ENCODE data around the gene L3MBTL2. TPM values are rescaled to one million over a fixed set of nuclear protein-coding genes. Genes with fewer than 3 reads are reported as not detected.
"Not testable (repeated sequence)": the region's sequence is repeated elsewhere in the genome, so short reads cannot be mapped to it uniquely, and the experiment has no call there.

L3MBTL2 gene
- total RNA-seq, 2 donors from 2014 or later: 25.4 to 37.7 TPM

DNA sequence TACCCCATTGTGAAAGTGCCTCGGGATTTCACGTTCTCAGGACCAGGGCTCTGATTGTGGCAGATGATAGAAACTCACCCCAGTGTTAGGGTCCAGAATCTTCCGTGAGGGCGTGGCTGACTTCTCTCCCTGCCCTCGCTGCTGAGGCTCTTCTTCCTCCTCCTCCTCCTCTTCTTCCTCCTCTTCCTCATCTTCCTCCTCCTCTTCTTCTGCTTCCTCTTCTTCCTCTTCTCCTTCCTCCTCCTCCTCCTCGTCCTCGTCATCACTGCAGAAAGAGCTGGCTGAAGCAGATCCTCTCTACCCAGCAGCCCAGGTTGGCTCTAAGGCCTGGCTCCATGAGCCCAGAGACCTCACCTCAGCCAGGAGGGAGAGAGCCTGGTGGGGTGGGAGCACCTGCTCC, 49.1 kb downstream of the L3MBTL2 start:
- Histone ChIP-seq H3K9me3 (no peaks in the 10 kb centered on the region), H3K27ac (no peak overlapping the region), H3K4me3 (no peak overlapping the region), H3K27me3 (replicated peaks; ENCODE audit: insufficient read depth) (no peaks in the 10 kb centered on the region), H3K4me1 (replicated peaks) (peaks cover 8% of the 10 kb centered on the region), H3K36me3 (peaks cover 8 to 11% of the 10 kb centered on the region in 2 donors)
- 96% methylated on average over 7 of the region's 7 CpGs for WGBS
- TF ChIP-seq POLR2A (IDR thresholded peaks at IDR 0.05) (no peak), POLR2AphosphoS5 (IDR thresholded peaks at IDR 0.05) (no peak), CTCF (IDR thresholded peaks at IDR 0.05) (no peak)
- intact Hi-C loops (cut with DNase I): no loop called here
- no peak for DNase-seq (ENCODE audit: low spot score)

- peaks cover 3 to 6% of the 10 kb centered on the region in 2 donors for H3K36me3 ChIP-seq
- TF ChIP-seq CTCF (IDR thresholded peaks at IDR 0.05) (peak in 2 of 4 experiments; percentile 37 to 45), POLR2AphosphoS5 (IDR thresholded peaks at IDR 0.05) (peak; percentile 66), POLR2A (IDR thresholded peaks at IDR 0.05) (no peak)
- WGBS: 73% methylated on average over 20 of the region's 20 CpGs
- intact Hi-C loops (cut with DNase I): no loop called here
- H3K27ac ChIP-seq: peak overlapping the region in 1 of 2 donors; percentile 54
- peak; percentile 52 for DNase-seq (ENCODE audit: low spot score)
- no peaks in the 10 kb centered on the region for H3K9me3 ChIP-seq
- no peaks in the 10 kb centered on the region for H3K27me3 ChIP-seq (replicated peaks; ENCODE audit: insufficient read depth)
- peaks cover 8% of the 10 kb centered on the region for H3K4me1 ChIP-seq (replicated peaks)
- H3K4me3 ChIP-seq: no peak overlapping the region
Observed at GRCh38 chr22:41256254-41257253, 51.4 kb downstream of the L3MBTL2 start.

DNA sequence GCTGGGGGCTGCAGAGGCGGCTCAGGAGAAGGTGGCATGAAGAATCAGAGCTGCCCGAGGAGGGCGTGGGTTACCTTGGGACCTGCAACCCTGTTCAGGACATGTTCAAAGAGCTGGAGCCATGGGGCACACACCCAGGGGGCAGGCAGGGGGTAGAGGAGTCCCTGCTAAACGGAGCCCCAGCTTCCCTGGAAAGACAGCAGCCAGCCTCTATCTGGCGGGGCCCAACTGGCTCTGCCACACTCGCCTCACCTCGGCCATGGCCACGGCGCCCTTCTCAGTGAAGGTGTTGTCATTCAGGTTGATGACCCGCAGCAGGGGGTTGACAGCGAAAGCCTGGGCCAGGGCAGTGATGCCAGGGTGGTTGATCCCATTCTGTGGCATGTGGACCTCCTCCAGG, 52.6 kb downstream of the L3MBTL2 start:
- peaks cover 2 to 3% of the 10 kb centered on the region in 2 donors for H3K36me3 ChIP-seq
- 88% methylated on average over 11 of the region's 11 CpGs for WGBS
- H3K27me3 ChIP-seq (replicated peaks; ENCODE audit: insufficient read depth): no peaks in the 10 kb centered on the region
- H3K4me3 ChIP-seq: no peak overlapping the region
- TF ChIP-seq POLR2AphosphoS5 (IDR thresholded peaks at IDR 0.05) (no peak), CTCF (IDR thresholded peaks at IDR 0.05) (no peak), POLR2A (IDR thresholded peaks at IDR 0.05) (no peak)
- H3K4me1 ChIP-seq (replicated peaks): peaks cover 8% of the 10 kb centered on the region
- no peaks in the 10 kb centered on the region for H3K9me3 ChIP-seq
- intact Hi-C loops (cut with DNase I): no loop called here
- peak overlapping the region in 1 of 2 donors; percentile 54 for H3K27ac ChIP-seq
- DNase-seq (ENCODE audit: low spot score): no peak

DNA sequence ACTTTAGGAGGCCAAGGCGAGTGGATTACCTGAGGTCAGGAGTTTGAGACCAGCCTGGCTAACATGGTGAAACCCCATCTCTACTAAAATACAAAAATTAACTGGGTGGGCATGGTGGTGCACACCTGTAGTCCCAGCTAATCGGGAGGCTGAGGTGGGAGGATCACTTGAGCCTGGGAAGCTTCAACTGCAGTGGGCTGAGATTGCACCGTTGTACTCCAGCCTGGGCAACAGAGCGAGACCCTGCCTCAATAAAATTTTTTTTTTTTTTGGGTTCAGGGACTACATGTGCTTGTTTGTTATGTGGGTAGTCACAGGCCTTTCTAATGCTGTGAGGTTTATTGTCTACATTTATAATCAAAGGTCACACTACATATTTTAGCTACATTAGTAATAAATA, 54.6 kb downstream of the L3MBTL2 start:
- H3K36me3 ChIP-seq; H3K4me3 ChIP-seq; intact Hi-C loops (cut with DNase I); DNase-seq (ENCODE audit: low spot score); H3K9me3 ChIP-seq; H3K4me1 ChIP-seq (replicated peaks); H3K27me3 ChIP-seq (replicated peaks; ENCODE audit: insufficient read depth); H3K27ac ChIP-seq: not testable (repeated sequence)
- 96% methylated on average over 4 of the region's 4 CpGs for WGBS

- no peak for DNase-seq (ENCODE audit: low spot score)
- H3K27ac ChIP-seq: peak overlapping the region in 1 of 2 donors; percentile 70
- WGBS: 95% methylated on average over 7 of the region's 7 CpGs
- peaks cover 0 to 3% of the 10 kb centered on the region in 2 donors for H3K36me3 ChIP-seq
- H3K4me3 ChIP-seq: no peak overlapping the region
- intact Hi-C loops (cut with DNase I): no loop called here
- TF ChIP-seq POLR2A (IDR thresholded peaks at IDR 0.05) (no peak), POLR2AphosphoS5 (IDR thresholded peaks at IDR 0.05) (no peak), CTCF (IDR thresholded peaks at IDR 0.05) (no peak)
- no peaks in the 10 kb centered on the region for H3K9me3 ChIP-seq
- no peaks in the 10 kb centered on the region for H3K27me3 ChIP-seq (replicated peaks; ENCODE audit: insufficient read depth)
- peaks cover 8% of the 10 kb centered on the region for H3K4me1 ChIP-seq (replicated peaks)
Observed at GRCh38 chr22:41260871-41261270, 55.8 kb downstream of the L3MBTL2 start.
